GM19099 (cell line): ENCODE measurements around the gene SPINK2.

Experiments
- POLR2A ChIP-seq: IDR thresholded peaks from 3 replicates; pipeline ENCODE4 v1.6.1; 2011; ENCODE audit warnings: low read depth; ENCODE audit not compliant: insufficient read length; ENCODE audit errors: extremely low read depth

The SPINK2 gene

GRCh38 chr4:56823933-56824600, 2.6 kb upstream of the SPINK2 start:
- TF ChIP-seq POLR2A, result no peak

- TF ChIP-seq POLR2A, result no peak
These were observed 2.7 kb downstream of the SPINK2 start for GRCh38 chr4:56818797-56819196.

GRCh38 chr4:56817840-56818491, 3.5 kb downstream of the SPINK2 start:
- no peak for TF ChIP-seq POLR2A

GRCh38 chr4:56806666-56807065, 14.8 kb downstream of the SPINK2 start:
- no peak for TF ChIP-seq POLR2A

- no peak for TF ChIP-seq POLR2A
These were observed 16.9 kb downstream of the SPINK2 start for GRCh38 chr4:56804551-56804950.

GRCh38 chr4:56803471-56803870, 18.0 kb downstream of the SPINK2 start:
- no peak for TF ChIP-seq POLR2A

- TF ChIP-seq POLR2A, result no peak
These were observed 21.4 kb downstream of the SPINK2 start for GRCh38 chr4:56799824-56800756.

- TF ChIP-seq POLR2A, result no peak
These were observed 22.2 kb downstream of the SPINK2 start for GRCh38 chr4:56799161-56799759.

GRCh38 chr4:56796211-56796610, 25.3 kb downstream of the SPINK2 start:
- no peak for TF ChIP-seq POLR2A

GRCh38 chr4:56791316-56791715, 30.2 kb downstream of the SPINK2 start:
- TF ChIP-seq POLR2A, result no peak

- TF ChIP-seq POLR2A, result no peak
These were observed 30.8 kb downstream of the SPINK2 start for GRCh38 chr4:56790691-56791091.

- TF ChIP-seq POLR2A, result no peak
These were observed 33.4 kb downstream of the SPINK2 start for GRCh38 chr4:56788081-56788480.

- no peak for TF ChIP-seq POLR2A
These were observed 34.1 kb downstream of the SPINK2 start for GRCh38 chr4:56787380-56787779.

GRCh38 chr4:56786955-56787354, 34.5 kb downstream of the SPINK2 start:
- TF ChIP-seq POLR2A, result no peak

GRCh38 chr4:56783986-56784385, 37.5 kb downstream of the SPINK2 start:
- no peak for TF ChIP-seq POLR2A
